HG03103 (cell line): Measurements from ENCODE around the gene PUSL1.

ENCODE experiments used
- ATAC-seq: cut with Tn5 transposase; IDR thresholded peaks from one replicate; pipeline ENCODE4 v1.9.1; 2021; ENCODE audit warnings: low read depth; ENCODE audit not compliant: unreplicated experiment

The PUSL1 gene

GRCh38 chr1:1293263-1294249, 14.8 kb upstream of the PUSL1 start:
- no peak for ATAC-seq

GRCh38 chr1:1294250-1294890, 14.0 kb upstream of the PUSL1 start:
- ATAC-seq, result no peak

GRCh38 chr1:1295154-1295923, 13.1 kb upstream of the PUSL1 start:
- ATAC-seq, result no peak

GRCh38 chr1:1296070-1297061, 12.0 kb upstream of the PUSL1 start:
- ATAC-seq, result no peak

GRCh38 chr1:1297802-1298424, 10.5 kb upstream of the PUSL1 start:
- no peak for ATAC-seq

- ATAC-seq, result no peak
Measured at GRCh38 chr1:1298861-1299685, 9.3 kb upstream of the PUSL1 start.

- no peak for ATAC-seq
Measured at GRCh38 chr1:1299686-1300351, 8.6 kb upstream of the PUSL1 start.

GRCh38 chr1:1300352-1300739, 8.1 kb upstream of the PUSL1 start:
- no peak for ATAC-seq

- ATAC-seq, result no peak
Measured at GRCh38 chr1:1302006-1302430, 6.4 kb upstream of the PUSL1 start.

GRCh38 chr1:1302951-1303509, 5.4 kb upstream of the PUSL1 start:
- no peak for ATAC-seq

- ATAC-seq, result no peak
Measured at GRCh38 chr1:1303736-1304135, 4.7 kb upstream of the PUSL1 start.

- ATAC-seq, result no peak
Measured at GRCh38 chr1:1304331-1305299, 3.8 kb upstream of the PUSL1 start.

GRCh38 chr1:1305300-1306069, 2.9 kb upstream of the PUSL1 start:
- ATAC-seq, result no peak

- ATAC-seq, result no peak
Measured at GRCh38 chr1:1306070-1306660, 2.2 kb upstream of the PUSL1 start.

GRCh38 chr1:1306661-1307260, 1.6 kb upstream of the PUSL1 start:
- ATAC-seq, result no peak
